GM23248 (cell line): Measurements from ENCODE around the gene KRT2. TPM values are rescaled to one million over a fixed set of nuclear protein-coding genes. Genes with fewer than 3 reads are reported as not detected.

Experiments
- DNase-seq: peaks from one replicate; pipeline ENCODE4 v3.0.0-alpha.2; 2015
- H2AFZ ChIP-seq: fragments of 200-600 bp; sonication (generic); 2 replicates; pipeline ENCODE4 v1.6.1; 2016; ENCODE audit warnings: antibody characterized with exemption
- H3F3A ChIP-seq: fragments of 200-600 bp; sonication (generic); 2 replicates; pipeline ENCODE4 v1.6.1; 2016; ENCODE audit warnings: mild to moderate bottlenecking, antibody characterized with exemption, mixed run types; ENCODE audit not compliant: insufficient read depth
- H3K27ac ChIP-seq: fragments of 200-600 bp; sonication (generic); 2 replicates; pipeline ENCODE4 v1.5.1; 2016; ENCODE audit warnings: mild to moderate bottlenecking
- H3K27me3 ChIP-seq: fragments of 200-600 bp; sonication (generic); replicated peaks from 2 replicates; pipeline ENCODE4 v1.6.1; 2016; ENCODE audit warnings: mild to moderate bottlenecking; ENCODE audit not compliant: insufficient read depth
- H3K36me3 ChIP-seq: fragments of 200-600 bp; sonication (generic); 2 replicates; pipeline ENCODE4 v1.6.1; 2016; ENCODE audit warnings: low read depth, mild to moderate bottlenecking
- H3K4me1 ChIP-seq: fragments of 200-600 bp; sonication (generic); 2 replicates; pipeline ENCODE4 v1.6.1; 2016; ENCODE audit warnings: mild to moderate bottlenecking; ENCODE audit not compliant: insufficient read depth
- H3K4me2 ChIP-seq: fragments of 200-600 bp; sonication (generic); one replicate; pipeline ENCODE4 v1.6.1; 2016; ENCODE audit warnings: mild to moderate bottlenecking; ENCODE audit not compliant: unreplicated experiment
- H3K4me3 ChIP-seq: fragments of 200-600 bp; sonication (generic); 2 replicates; pipeline ENCODE4 v1.5.1; 2016; ENCODE audit warnings: mild to moderate bottlenecking
- H3K79me2 ChIP-seq: fragments of 200-600 bp; sonication (generic); 2 replicates; pipeline ENCODE4 v1.6.1; 2016; ENCODE audit warnings: mild to moderate bottlenecking; ENCODE audit not compliant: insufficient read depth
- H3K9ac ChIP-seq: fragments of 200-600 bp; sonication (generic); 2 replicates; pipeline ENCODE4 v1.6.1; 2016; ENCODE audit warnings: mild to moderate bottlenecking
- H3K9me2 ChIP-seq: fragments of 200-600 bp; sonication (generic); 2 replicates; pipeline ENCODE4 v1.6.1; 2016; ENCODE audit warnings: mixed run types, mild to moderate bottlenecking, moderate library complexity; ENCODE audit not compliant: insufficient read depth
- H3K9me3 ChIP-seq: fragments of 200-600 bp; sonication (generic); one replicate; pipeline ENCODE4 v1.6.1; 2017; ENCODE audit warnings: low read depth
- H4K20me1 ChIP-seq: fragments of 200-600 bp; sonication (generic); 2 replicates; pipeline ENCODE4 v1.6.0; 2016; ENCODE audit not compliant: insufficient read depth
- EZH2 ChIP-seq: fragments of 200-600 bp; sonication (generic); IDR thresholded peaks from 2 replicates; pipeline ENCODE4 v1.6.1; 2018; ENCODE audit warnings: antibody characterized with exemption, mild to moderate bottlenecking; ENCODE audit not compliant: insufficient read depth, poor library complexity, severe bottlenecking
- EZH2phosphoT487 ChIP-seq: fragments of 200-600 bp; sonication (generic); IDR thresholded peaks from 2 replicates; pipeline ENCODE4 v1.6.1; 2018; ENCODE audit warnings: antibody characterized with exemption, moderate library complexity, mild to moderate bottlenecking, low read depth; ENCODE audit not compliant: insufficient read depth
- WGBS, 2 experiments: methylation state at CpG; one replicate each; pipeline ENCODE4 v1.1.6; 2015 to 2017; ENCODE audit warnings: low lambda C conversion rate in 2 of 2, low coverage in 1 of 2; ENCODE audit errors: missing lambda C conversion rate in 2 of 2; 5-methylcytosine and 5-hydroxymethylcytosine counted together
- in situ Hi-C: fragments of 300-500 bp; cut with MboI; formaldehyde crosslinking; loops from 2 replicates; pipeline ENCODE4 v1.15.0; 2020
- polyA plus RNA-seq: library from polyadenylated mRNA; unstranded; fragments of >200 nt; fragmentation: Nextera tagmentation; extraction: Ambion mirVana; gene quantifications from 2 replicates; pipeline ENCODE4 v1.2.1, GENCODE V29; 2016
- total RNA-seq: library from RNA; depleted of rRNA; stranded (reverse); fragments of >200 nt; shearing (Covaris generic); gene quantifications from 2 replicates; pipeline ENCODE4 v1.2.3, GENCODE V29; 2014; rRNA removed

KRT2 gene
- total and polyA plus RNA-seq, 2 experiments from 2014 or later: not detected

- no peaks in the 10 kb centered on the region for H4K20me1 ChIP-seq
- H3K4me3 ChIP-seq: no peak overlapping the region
- no peaks in the 10 kb centered on the region for H3K36me3 ChIP-seq
- H2AFZ ChIP-seq: no peak overlapping the region
- in situ Hi-C loops: no loop called here
- H3K9me3 ChIP-seq: no peaks in the 10 kb centered on the region
- WGBS, 2 experiments: 75 to 76% methylated on average over 5 of the region's 5 CpGs
- no peak overlapping the region for H3K4me2 ChIP-seq
- H3K9ac ChIP-seq: no peak overlapping the region
- DNase-seq: no peak
- H3F3A ChIP-seq: no peaks in the 10 kb centered on the region
- no peak overlapping the region for H3K27ac ChIP-seq
- H3K79me2 ChIP-seq: no peaks in the 10 kb centered on the region
- 0 out of 2 replicates have a peak, but pooled peaks cover 4% of the 10 kb centered on the region for H3K4me1 ChIP-seq
- peaks cover 59% of the 10 kb centered on the region for H3K27me3 ChIP-seq
- H3K9me2 ChIP-seq: no peaks in the 10 kb centered on the region
- TF ChIP-seq EZH2: no peak
- TF ChIP-seq EZH2phosphoT487: no peak
These were observed 53.0 kb downstream of the KRT2 start for GRCh38 chr12:52598966-52599365.

Other genes starting within 250 kb of the KRT2 start
- gene KRT82, start 245.9 kb downstream of the KRT2 start, total RNA-seq: not detected in 2 replicates
- gene KRT82, start 245.9 kb downstream of the KRT2 start, polyA plus RNA-seq: not detected in 2 replicates
- not detected in 2 replicates for gene KRT75, start 217.8 kb downstream of the KRT2 start, total RNA-seq
- not detected in 2 replicates for gene KRT75, start 217.8 kb downstream of the KRT2 start, polyA plus RNA-seq
- gene KRT6B, start 200.1 kb downstream of the KRT2 start, total RNA-seq: not detected in 2 replicates
- gene KRT6B, start 200.1 kb downstream of the KRT2 start, polyA plus RNA-seq: not detected in 2 replicates
- not detected in 2 replicates for gene KRT6C, start 178.4 kb downstream of the KRT2 start, total RNA-seq
- not detected in 2 replicates for gene KRT6C, start 178.4 kb downstream of the KRT2 start, polyA plus RNA-seq
- not detected in 2 replicates for gene KRT6A, start 159.0 kb downstream of the KRT2 start, total RNA-seq
- gene KRT6A, start 159.0 kb downstream of the KRT2 start, polyA plus RNA-seq: not detected in 2 replicates
- not detected in 2 replicates for gene KRT5, start 131.8 kb downstream of the KRT2 start, total RNA-seq
- not detected in 2 replicates for gene KRT5, start 131.8 kb downstream of the KRT2 start, polyA plus RNA-seq
- not detected in 2 replicates for gene KRT71, start 99.1 kb downstream of the KRT2 start, total RNA-seq
- gene KRT71, start 99.1 kb downstream of the KRT2 start, polyA plus RNA-seq: not detected in 2 replicates
- not detected in 2 replicates for gene KRT74, start 78.4 kb downstream of the KRT2 start, total RNA-seq
- gene KRT74, start 78.4 kb downstream of the KRT2 start, polyA plus RNA-seq: not detected in 2 replicates
- gene KRT72, start 50.7 kb downstream of the KRT2 start, total RNA-seq: not detected in 2 replicates
- gene KRT72, start 50.7 kb downstream of the KRT2 start, polyA plus RNA-seq: not detected in 2 replicates
- gene KRT73, start 33.7 kb downstream of the KRT2 start, total RNA-seq: not detected in 2 replicates
- not detected in 2 replicates for gene KRT73, start 33.7 kb downstream of the KRT2 start, polyA plus RNA-seq
- gene KRT1, start 28.2 kb upstream of the KRT2 start, total RNA-seq: not detected in 2 replicates
- gene KRT1, start 28.2 kb upstream of the KRT2 start, polyA plus RNA-seq: not detected in 2 replicates
- gene KRT77, start 51.3 kb upstream of the KRT2 start, total RNA-seq: not detected in 2 replicates
- not detected in 2 replicates for gene KRT77, start 51.3 kb upstream of the KRT2 start, polyA plus RNA-seq
- not detected in 2 replicates for gene KRT76, start 125.1 kb upstream of the KRT2 start, total RNA-seq
- gene KRT76, start 125.1 kb upstream of the KRT2 start, polyA plus RNA-seq: not detected in 2 replicates
- gene KRT3, start 143.9 kb upstream of the KRT2 start, total RNA-seq: not detected in 2 replicates
- gene KRT3, start 143.9 kb upstream of the KRT2 start, polyA plus RNA-seq: not detected in 2 replicates
- gene KRT4, start 161.9 kb upstream of the KRT2 start, total RNA-seq: 0.22 TPM in 1 of 2 replicates, not detected in the other
- 0.13 TPM in 1 of 2 replicates, not detected in the other for gene KRT4, start 161.9 kb upstream of the KRT2 start, polyA plus RNA-seq
- not detected in 2 replicates for gene KRT79, start 182.1 kb upstream of the KRT2 start, total RNA-seq
- gene KRT79, start 182.1 kb upstream of the KRT2 start, polyA plus RNA-seq: 0.15 TPM in 1 of 2 replicates, not detected in the other
- gene KRT78, start 196.8 kb upstream of the KRT2 start, total RNA-seq: not detected in 2 replicates
- not detected in 2 replicates for gene KRT78, start 196.8 kb upstream of the KRT2 start, polyA plus RNA-seq